Inferior parietal cortex (tissue), 1 donor: ENCODE results near the gene RBM20.

Experiments used
- DNase-seq: peaks from one replicate; pipeline ENCODE4 v3.0.0-alpha.2; 2016; ENCODE audit errors: extremely low spot score

RBM20 gene

GRCh38 chr10:110679486-110680272 is 35.5 kb downstream of the RBM20 start:
- no peak for DNase-seq

DNA sequence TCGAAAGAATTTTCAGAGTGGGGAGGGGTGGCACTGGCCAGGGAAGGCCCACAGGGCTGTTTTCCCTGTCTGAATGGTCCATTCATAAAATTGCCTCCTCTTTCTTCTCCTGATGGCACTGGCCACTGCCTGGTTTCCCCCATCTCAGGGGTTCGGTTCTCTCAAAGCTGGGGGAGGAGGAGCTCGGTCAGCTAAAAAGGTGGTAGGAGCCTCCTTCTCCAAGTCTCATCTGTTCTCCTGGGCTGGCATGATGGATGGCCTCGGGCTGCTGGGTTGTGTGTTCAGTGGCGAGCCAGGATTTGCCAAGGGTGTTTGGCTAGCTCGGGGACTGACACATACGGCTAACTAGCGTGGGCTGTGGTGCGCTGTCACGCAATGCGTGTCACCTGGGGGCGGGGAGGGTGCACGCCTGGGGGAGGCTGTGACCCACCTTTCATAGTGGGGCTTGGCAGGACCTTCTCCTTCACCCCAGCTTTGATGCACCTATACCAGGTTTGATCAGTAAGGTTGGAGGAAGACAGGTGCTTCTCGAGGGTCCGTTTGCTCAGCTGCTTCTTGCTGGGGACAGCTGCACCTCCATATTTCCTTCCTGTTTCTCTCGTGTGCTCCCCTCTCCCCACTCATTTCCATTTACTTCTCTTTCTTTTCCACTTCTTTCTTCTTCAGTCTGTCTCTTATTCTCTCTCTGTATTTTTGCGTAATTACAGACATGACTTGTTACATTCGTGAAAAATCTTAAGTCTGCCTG is 36.3 kb downstream of the RBM20 start:
- no peak for DNase-seq

GRCh38 chr10:110681023-110681681 is 37.0 kb downstream of the RBM20 start:
- peak; percentile 10 for DNase-seq

GRCh38 chr10:110682348-110682747 is 38.2 kb downstream of the RBM20 start:
- no peak for DNase-seq

DNA sequence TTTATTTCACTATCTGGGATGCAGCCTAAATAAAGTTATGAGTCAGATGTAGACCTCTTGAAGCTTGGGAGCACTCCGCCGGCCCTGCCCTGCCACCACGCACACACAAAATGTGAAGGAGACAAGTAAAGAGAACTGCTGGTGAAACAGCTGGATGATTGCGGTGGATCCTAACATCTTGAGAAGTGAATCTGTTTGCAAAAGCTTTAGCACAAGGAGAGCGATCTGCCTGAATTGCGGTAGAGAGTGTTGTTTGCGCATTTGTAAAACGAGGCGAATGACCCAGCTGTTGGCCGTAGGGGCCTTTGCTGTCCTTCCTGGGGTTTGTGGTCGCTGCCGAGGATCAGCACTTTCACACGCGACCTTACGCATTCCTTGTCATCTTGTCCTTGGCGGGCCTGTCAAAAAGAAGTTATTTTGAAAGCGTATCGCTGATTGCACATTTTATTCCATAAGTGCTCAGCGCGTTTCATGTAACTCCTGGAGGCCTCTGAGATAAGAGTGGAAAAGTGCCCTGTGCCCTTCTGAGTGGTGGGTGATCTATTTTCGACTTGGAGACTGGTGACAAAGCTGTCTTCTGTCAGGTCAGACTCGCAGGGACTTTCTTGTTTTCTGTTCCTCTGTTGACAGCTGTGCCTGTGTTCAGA is 40.8 kb downstream of the RBM20 start:
- no peak for DNase-seq

- no peak for DNase-seq
Measured at GRCh38 chr10:110686047-110686446, 41.9 kb downstream of the RBM20 start.

DNA sequence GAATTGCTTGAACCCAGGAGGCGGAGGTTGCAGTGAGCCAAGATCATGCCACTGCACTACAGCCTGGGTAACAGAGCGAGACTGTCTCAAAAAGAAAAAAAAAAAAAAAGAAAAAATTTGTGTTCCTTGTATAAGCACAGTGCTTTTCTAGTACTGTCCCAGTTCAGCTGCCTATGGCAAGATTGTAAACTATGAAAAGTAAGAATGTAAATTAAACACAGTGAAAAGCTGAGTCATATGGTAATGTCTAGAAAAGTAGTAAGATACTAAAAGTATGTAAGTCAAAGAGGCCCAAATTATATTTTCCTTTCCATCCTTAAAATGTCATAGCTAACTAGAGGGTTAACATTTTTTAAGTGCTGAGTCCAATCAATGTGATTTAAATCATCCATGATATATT is 42.8 kb downstream of the RBM20 start:
- no peak for DNase-seq

DNA sequence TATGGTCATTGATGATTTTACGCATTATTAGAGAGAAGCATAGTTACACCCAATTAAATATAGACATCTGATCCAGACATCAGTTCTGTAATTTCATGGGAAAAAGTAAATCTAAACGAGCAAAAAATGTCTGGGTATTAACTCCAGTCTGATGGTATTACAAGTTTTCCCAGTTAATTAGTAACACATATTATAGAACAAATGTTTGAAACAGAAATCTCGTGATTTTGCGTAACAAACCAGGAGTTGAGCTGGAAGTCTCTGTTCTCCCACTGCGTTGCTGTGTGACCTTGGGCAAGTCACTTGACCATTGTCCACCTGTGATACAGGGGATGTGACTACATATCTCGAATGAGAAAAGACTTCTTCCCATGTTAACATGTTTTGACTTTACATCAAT is 43.3 kb downstream of the RBM20 start:
- no peak for DNase-seq

GRCh38 chr10:110691139-110691538 is 47.0 kb downstream of the RBM20 start:
- no peak for DNase-seq

DNA sequence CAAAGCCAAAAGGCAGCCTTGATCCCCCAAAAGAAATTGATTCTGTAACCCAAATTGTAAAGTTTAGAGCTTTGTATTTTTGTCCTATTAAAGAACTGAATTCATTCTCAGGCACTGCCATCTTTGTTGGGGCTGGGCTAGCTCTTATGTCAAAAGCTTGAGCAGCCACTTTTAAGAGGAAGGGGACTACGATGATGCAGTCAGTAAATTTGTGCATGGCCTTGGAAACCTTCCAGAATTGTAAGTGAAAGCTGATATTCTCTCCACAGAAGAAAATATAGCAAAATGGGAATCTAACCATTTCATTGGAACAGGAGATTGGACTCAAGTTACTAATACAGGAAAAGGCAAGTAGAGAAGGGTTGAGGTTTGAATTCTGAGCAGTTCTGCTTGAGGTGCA is 50.1 kb downstream of the RBM20 start:
- no peak for DNase-seq

DNA sequence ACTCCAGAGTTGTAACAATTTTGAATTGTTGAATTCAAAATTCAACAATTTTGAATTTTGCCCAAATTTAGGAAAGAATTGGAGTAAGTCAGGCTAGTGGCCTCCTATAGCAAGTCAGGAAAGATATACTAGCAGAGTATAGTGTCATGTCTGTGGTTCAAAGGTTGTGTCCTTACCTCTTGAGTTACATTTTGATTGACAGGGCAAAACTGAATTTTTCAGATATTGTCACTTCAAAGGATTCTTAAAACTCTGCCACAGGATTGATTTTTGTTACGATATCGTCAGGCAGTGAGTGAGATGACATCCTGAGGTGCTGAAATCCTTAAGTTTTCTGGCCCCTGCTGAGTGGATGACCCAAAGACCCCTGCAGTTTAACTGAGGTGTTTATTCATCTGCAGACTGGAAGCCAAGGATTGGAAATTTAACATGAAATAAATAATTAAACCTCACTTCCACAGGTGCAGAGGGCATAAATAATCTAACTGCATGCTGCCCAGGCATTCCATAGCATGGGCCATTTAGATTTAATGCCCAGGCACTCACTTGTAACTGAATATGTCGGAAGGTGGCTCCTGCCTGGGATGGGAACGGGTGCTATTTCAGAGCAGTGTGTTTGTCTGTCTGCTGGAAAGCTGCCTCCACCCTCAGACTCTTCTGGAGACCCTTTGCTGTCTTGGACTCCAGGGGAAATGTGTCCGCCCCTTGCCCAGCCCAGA is 50.8 kb downstream of the RBM20 start:
- DNase-seq, result no peak

- DNase-seq, result no peak
Measured at GRCh38 chr10:110695539-110695886, 51.4 kb downstream of the RBM20 start.

GRCh38 chr10:110696436-110696835 is 52.3 kb downstream of the RBM20 start:
- no peak for DNase-seq

DNA sequence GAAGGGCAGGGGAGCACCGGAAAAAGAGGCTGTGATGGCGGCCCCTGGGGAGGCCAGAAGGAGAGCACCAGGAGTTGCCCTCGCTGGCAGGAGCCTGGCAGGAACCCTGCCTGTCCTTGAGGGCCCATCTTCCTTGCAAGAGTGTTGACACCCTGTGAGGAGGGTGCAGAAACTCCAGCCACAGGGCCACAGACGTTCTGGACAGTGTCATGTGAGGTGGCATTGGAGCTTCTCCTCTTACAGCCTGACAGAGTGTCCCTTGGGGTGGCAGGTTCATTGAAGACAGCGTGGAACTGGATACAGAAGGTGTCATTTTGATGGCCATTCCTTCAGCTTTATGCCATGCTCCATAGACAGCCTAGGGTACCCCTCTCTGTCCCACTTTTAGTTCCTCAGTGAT is 54.2 kb downstream of the RBM20 start:
- DNase-seq, result no peak

DNA sequence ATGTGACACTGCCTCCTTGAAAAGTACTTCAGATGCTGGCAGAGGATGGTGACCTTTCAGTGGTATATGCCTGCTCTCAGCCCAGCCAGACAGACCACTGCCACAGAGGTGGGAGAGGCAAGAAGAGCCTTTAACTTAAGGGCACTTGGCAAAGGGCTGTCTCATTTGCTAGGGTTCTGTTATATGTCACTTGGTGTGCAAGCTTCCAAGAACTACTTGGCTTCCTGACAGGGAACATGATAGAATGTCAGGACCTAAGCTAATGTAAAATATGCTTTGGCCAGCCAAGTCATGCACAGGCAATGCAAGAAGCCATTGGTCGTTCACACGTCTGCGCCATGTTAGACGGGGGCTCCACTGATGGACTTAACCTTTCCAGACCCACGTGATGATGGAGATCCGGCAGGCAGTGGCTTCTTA is 54.7 kb downstream of the RBM20 start:
- DNase-seq, result no peak

GRCh38 chr10:110699859-110700468 is 55.8 kb downstream of the RBM20 start:
- DNase-seq, result no peak

DNA sequence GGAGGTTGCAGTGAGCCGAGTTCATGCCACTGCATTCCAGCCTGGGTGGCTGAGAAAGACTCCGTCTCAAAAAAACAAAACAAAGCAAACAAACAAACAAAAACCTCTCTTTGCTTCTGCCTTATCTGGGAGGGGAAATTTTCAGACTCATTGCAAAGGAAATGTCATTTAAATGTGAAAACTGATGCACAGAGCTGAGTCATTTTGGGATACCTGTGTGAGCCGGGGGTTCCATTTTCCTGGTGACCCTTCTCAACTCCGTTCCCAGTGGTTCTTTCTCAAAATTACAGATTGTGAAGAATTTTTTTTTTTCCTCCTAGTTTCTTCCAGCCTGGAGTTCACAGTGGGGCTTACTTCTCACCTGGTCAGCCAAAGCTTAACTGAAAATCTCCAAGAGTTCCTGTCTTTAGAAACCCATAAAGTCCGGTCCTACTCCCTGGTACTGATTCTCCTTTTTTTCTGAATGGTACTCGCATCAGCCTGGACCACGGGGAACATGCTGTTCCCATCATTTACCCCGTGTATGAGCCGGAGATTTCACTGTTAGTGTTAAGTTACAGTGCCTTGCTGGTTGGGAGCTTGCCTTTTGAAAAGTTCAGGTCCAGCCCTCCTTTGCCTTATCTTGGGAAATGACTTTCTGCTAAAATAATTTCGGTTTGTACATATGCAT is 56.9 kb downstream of the RBM20 start:
- DNase-seq, result no peak

GRCh38 chr10:110701617-110701971 is 57.5 kb downstream of the RBM20 start:
- DNase-seq, result no peak

GRCh38 chr10:110704070-110704469 is 59.9 kb downstream of the RBM20 start:
- DNase-seq, result no peak

DNA sequence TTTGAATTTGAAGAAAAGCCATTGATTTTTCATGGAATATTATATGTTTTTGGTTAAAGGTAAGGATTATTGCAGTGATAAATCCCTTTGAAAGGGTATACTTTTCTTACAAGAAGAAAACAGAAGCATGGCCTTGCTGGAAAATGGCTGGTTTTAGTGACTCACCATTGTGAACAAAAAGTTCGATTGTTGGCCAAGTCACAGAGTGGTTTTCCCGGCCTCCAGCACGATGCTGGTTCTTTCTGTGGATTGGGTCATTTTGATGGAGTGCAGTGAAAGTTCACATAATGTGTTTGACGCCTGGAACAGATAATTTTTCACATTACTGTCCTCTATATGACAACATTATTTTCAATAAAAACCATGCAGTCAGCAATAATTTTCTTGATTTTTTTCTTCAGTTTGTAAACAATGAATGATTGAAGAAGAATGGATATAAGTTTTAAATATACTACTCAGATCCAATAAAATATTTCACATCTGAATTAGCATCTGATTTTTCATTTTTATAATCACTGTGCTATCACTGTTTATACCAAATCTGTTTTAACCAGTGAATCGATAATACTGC is 60.9 kb downstream of the RBM20 start:
- no peak for DNase-seq
